PC-9 (cell line): ENCODE measurements around the gene USP21.

Experiments
- CTCF ChIP-seq: fragments of 200-600 bp; sonication (generic); conservative IDR thresholded peaks from 2 replicates; pipeline ENCODE4 v1.6.1; 2017; ENCODE audit warnings: mixed run types, antibody characterized with exemption, mild to moderate bottlenecking, moderate library complexity
- EZH2 ChIP-seq: fragments of 200-600 bp; sonication (generic); IDR thresholded peaks from 2 replicates; pipeline ENCODE4 v1.8.0; 2017; ENCODE audit warnings: antibody characterized with exemption, low read depth

GRCh38 chr1:161137881-161138280 lies 21.4 kb upstream of the USP21 start:
- no peak for TF ChIP-seq CTCF
- TF ChIP-seq EZH2: no peak
